HT-29 (cell line): ENCODE results near the gene RAB44. TPM values are rescaled to one million over a fixed set of nuclear protein-coding genes. Genes with fewer than 3 reads are reported as not detected.
A peak's percentile ranks its signal among the peaks of the same experiment; 100 is the strongest.

Experiments used
- DNase-seq: peaks from one replicate; pipeline ENCODE4 v3.0.0-alpha.2; 2015; ENCODE audit warnings: low spot score
- total RNA-seq: library from RNA; depleted of rRNA; stranded (reverse); fragments of >200 nt; shearing (Covaris generic); gene quantifications from 2 replicates; pipeline ENCODE4 v1.2.3, GENCODE V29; 2014

Gene RAB44
- total RNA-seq, 1 experiment from 2014 or later = not detected

DNA sequence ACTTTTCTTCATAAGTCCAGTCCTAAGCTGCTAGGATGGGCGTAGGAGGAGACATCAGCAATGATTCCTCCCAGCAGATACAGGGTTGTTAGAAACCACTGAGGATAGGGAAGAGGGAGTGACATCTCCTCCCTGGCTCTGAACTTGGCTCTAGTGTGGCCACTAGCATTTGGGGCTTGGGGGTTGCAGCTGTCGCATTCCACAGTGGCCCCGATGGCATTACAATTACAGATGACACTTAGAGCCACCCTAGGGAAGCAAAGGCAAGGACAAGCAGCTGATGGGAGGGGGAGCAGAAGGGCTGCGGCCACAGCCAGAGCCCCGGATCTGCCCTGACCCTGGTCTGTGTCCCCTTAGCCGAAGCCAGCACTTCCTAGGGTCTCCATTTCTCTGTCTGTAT lies 28.6 kb upstream of the RAB44 start:
- no peak for DNase-seq

DNA sequence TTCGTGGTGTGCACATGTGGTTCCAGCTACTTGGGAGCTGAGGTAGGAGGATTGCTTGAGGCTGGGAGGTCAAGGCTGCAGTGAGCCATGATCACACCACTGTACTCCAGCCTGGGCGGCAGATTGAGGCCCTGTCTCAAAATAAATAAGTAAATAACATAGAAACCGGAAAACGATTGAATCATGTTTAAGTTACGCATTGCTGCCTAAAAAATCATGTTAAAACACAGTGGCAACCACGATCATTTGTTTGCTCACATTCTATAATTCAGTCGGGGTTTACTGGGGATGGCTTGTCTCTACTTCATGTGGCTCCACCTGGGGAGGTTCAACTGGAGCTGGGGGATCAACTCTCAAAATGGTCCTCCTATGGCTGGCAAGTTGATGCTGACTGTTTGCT lies 27.4 kb upstream of the RAB44 start:
- DNase-seq = no peak

DNA sequence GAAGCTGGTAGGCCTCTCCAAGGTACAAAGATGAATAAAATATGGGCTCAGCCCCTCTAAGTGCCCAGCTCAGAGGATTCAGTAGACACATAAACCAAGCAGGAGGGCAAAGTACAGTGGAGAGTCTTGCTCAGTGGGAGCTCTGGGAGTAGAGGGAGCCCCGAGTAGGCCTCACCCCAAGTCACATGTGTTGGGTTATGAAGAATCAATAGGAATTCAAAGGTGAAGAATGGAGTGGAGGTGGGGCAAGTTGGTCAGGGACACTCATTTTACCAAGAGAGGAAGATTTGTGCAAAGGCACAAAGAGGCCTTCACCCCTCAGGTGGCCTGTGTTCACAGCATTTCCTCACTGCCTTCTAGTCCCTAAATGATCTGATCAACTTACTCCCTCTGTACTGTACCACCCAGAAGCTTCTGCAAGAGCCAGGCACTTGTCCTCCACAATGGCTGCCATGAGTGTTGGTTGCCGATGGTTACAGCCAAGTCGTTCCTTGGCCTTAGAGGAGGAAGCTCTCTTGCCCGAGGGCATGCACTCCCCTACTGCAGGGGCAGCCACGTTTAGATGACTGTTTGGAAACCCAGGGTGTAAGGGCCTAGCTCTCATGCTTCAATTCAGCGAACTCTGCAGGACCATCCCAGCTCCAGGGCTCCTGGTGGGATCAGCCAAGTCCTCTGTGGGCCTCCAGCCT lies 25.8 kb upstream of the RAB44 start:
- no peak for DNase-seq

DNA sequence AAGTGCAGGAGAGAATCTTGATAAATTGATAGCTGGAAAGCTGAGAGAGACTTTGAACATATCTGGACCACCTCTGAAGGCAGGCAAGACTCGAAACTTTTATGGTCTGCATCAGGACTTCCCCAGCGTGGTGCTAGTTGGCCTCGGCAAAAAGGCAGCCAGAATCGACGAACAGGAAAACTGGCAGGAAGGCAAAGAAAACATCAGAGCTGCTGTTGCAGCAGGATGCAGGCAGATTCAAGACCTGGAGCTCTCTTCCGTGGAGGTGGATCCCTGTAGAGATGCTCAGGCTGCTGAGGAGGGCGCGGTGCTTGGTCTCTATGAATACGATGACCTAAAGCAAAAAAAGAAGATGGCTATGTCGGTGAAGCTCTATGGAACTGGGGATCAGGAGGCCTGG lies 23.7 kb upstream of the RAB44 start:
- no peak for DNase-seq

DNA sequence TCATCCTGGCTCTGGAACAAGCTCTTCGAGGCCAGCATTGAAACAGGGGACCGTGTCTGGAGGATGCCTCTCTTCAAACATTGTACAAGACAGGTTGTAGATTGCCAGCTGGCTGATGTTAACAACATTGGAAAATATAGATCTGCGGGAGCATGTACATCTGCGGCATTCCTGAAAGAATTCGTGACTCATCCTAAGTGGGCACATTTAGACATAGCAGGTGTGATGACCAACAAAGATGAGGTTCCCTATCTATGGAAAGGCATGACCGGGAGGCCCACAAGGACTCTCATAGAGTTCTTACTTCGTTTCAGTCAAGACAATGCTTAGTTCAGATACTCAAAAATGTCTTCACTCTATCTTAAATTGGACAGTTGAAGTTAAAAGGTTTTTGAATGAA lies 22.7 kb upstream of the RAB44 start:
- no peak for DNase-seq

DNA sequence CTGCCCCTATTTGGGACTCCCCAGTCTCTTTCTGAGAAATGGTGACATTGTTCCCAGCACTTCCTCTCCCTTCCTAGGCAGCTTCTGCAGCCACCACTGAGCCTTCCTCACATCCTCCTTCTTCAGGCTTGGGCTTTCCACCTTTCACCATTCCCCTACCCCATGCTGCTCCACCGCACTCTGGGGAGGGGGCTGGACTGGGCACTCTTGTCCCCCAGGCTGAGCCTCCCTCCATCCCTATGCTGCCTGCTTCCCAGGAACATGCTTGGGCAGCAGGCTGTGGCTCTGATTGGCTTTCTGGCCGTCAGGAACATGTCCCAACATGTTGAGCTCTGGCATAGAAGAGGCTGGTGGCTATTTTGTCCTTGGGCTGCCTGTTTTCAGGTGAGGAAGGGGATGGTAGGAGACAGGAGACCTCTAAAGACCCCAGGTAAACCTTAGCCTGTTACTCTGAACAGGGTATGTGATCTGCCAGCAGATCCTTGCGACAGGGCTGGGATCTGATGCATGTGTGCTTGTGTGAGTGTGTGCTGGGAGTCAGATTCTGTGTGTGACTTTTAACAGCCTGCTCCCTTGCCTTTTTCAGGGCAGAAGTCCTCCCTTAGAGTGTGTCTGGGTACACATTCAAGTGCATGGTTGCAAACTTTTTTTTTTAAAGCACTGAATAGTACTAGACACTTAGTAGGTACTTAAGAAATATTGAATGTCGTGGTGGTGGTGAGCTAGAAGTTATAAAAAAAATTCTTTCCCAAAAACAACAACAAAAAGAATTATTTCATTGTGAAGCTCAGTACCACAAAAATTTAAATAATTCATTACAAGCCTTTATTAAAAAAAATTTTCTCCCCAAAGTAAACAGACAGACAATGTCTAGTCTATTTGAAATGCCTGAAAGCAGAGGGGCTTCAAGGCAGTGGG lies 21.2 kb upstream of the RAB44 start:
- DNase-seq = no peak

DNA sequence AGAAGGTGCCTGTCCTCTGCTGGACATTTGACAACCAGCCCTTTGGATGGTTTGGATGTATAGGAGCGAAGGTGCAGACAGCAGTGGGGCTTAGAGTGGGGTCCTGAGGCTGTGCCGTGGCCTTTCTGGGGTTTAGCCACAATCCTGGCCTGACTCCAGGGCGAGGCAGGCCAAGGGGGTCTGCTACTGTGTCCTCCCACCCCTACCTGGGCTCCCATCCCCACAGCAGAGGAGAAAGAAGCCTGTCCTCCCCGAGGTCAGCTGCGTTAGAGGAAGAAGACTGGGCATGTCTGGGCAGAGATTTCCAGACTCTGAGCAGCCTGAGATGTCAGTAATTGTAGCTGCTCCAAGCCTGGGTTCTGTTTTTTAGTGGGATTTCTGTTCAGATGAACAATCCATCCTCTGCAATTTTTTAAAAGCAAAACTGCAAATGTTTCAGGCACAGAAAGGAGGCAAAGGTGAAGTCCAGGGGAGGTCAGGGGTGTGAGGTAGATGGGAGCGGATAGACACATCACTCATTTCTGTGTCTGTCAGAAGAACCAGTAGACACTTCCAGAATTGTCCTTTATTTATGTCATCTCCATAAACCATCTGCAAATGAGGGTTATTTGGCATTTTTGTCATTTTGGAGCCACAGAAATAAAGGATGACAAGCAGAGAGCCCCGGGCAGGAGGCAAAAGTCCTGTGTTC lies 20.4 kb upstream of the RAB44 start:
- no peak for DNase-seq

DNA sequence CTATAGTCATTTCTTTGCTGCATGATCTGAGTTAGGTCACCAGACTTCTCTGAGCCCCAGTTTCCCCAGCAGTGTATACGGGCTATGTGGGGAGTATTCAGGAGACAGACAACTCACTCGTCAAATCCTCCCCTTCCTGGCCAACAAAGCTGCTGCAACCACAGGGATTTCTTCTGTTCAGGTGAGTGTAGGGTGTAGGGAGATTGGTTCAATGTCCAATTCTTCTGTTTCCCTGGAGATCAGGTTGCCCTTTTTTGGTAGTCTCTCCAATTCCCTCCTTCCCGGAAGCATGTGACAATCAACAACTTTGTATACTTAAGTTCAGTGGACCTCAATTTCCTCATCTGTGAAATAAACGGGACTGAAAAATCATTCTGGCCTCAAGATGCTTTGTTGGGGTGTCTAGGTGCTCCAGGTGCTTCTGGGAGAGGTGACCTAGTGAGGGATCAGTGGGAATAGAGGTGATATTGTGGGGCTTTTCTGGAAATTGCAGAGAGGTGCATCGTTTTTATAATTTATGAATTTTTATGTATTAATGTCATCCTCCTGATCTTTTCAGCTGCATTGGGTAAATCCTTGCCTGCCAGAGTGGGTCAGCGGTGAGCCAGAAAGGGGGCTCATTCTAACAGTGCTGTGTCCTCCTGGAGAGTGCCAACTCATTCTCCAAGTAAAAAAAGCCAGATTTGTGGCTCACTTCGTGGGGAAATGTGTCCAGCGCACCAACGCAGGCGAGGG lies 19.7 kb upstream of the RAB44 start:
- no peak for DNase-seq

DNA sequence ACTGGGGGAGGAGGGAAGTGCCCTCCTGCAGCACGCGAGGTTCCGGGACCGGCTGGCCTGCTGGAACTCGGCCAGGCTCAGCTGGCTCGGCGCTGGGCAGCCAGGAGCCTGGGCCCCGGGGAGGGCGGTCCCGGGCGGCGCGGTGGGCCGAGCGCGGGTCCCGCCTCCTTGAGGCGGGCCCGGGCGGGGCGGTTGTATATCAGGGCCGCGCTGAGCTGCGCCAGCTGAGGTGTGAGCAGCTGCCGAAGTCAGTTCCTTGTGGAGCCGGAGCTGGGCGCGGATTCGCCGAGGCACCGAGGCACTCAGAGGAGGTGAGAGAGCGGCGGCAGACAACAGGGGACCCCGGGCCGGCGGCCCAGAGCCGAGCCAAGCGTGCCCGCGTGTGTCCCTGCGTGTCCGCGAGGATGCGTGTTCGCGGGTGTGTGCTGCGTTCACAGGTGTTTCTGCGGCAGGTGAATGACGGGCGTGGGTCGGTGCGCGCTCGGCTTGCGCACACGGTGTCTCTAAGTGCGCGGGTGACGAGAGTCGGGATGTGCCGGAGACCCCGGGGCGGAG lies 19.1 kb upstream of the RAB44 start, which contains the start of gene CDKN1A:
CDKN1A (plus strand) TSS at position 227 of the 555 bp plus-strand sequence. CDS start 5,388 bp downstream, outside the sequence.
- peak; percentile 93 for DNase-seq

DNA sequence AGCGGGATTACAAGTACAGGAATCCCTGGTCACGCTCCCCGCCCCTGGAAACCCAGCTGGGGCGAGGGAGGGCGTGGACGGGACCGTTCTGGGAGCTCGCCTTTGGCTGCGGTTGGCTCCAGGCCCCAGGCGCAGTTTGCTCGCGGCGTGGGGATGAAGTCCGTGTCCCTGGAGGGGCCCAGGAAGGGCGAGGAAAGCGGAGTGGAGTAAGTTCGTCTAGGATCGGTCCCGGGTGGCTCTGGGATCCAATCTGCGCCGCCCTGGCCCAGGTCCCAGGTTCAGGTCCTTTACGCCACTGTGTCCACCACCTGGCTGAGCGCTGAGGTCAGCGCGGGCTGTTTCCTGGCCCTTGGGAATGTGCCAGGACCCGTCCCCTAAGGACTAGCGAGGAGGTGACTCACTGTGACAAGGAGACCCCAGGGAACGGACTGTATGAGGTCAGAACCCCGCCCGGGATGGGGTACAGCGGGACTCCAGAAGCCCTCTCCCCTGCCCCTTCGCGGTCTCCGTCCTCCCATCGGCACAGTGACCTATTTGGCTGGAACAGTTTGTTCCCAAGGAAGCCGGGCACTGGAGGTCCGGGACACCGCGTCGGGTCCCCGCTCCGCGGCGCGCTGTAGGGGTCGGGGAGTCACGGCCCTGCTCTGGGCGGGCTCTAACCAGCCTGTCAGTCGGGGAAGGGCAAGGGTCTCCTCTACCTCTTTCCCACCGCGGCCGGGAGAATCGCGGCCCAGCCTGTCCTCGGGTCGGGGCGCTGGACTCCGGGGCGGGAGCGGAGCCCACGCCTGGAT lies 18.4 kb upstream of the RAB44 start:
- DNase-seq = peak; percentile 60

DNA sequence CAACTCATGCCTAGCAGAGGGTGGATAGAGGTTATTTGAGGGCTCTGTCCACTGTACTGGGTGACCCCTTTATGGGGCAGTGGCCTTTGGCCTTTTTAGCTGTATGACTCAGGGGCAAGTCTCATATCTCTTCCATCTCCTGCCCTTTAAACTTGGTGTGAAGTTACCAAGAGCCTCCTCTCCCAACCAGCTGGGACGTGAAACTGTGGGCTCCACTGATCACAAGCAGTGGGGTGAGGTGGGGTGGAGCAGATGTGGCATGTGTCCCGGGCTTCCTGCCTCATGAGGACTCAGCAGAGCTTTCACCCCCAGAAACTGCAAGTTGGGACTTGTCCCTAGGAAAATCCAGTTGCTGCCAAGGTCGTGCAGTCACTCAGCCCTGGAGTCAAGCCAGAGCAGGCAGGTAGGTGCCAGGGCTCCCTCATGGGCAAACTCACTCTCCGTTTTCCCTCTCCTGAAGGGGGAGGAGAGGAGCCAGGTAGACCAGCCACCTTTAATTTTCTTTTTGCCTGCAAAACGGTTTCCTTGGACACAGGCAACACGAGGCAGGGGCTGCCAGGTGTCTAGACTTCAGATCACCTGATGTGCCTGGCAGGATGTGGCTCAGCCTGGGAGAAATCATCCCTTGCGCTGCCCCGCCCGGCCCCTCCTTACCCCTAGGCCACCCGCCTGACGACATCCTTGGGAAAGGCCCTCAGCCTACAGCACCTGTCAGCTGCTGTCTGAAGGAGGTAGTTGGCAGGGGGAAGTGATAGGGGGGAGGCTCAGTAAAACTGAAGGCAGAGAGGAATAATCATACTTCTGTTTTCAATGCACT lies 15.1 kb upstream of the RAB44 start:
- peak; percentile 89 for DNase-seq

DNA sequence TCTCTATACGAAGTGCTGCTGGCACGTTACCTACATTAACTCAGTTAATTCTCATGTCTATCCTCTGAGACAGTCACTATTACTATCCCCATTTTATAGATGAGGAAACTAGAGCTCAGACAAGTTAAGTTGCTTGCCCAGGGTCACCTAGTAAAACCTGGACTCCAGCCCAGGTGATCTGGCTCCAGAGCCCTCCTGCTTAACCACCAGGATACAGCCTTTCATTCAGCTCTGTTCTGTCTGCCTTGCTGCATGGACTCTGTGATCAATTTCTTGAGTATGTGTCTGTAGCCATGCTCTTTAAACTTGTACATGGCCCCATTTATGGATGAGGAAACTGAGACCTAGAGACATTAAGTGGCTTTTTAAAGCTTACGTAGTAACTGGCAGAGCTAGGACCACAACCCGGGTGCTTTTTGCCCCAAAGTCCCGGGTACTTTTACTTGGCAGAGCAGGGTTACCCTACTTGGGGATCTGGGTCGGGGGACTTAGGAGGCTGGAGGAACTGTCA lies 14.4 kb upstream of the RAB44 start:
- DNase-seq = no peak

DNA sequence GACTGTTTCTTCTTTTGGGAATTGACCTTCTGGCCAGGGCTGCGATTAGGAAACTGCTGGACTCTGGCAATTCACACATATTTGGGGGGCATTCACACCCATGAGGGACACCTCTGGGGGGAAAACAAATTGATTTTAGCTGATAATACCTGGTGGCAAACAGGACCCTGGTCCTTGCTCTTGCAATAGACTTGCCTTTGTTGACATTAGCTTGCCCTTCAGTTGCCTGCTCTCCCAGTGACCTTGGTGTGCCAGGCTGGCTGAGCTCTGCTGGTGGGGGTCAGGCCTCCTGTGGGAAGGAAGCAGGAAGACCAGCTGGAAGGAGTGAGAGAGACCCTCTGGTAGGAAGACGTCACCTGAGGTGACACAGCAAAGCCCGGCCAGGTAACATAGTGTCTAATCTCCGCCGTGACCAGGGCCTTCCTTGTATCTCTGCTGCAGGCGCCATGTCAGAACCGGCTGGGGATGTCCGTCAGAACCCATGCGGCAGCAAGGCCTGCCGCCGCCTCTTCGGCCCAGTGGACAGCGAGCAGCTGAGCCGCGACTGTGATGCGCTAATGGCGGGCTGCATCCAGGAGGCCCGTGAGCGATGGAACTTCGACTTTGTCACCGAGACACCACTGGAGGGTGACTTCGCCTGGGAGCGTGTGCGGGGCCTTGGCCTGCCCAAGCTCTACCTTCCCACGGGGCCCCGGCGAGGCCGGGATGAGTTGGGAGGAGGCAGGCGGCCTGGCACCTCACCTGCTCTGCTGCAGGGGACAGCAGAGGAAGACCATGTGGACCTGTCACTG lies 13.8 kb upstream of the RAB44 start:
- no peak for DNase-seq

DNA sequence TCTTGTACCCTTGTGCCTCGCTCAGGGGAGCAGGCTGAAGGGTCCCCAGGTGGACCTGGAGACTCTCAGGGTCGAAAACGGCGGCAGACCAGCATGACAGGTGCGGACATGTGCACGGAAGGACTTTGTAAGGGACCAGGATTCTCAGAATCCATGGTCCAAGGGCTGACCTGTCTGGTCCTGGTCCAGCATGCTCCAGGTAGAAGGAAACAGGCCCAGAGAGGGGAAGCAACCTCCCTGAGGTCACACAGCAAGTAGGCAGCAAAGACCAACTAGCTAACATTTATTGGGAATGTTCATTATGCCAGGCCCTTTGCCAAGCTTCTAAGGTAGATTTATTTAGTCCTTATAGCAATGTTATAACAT lies 13.2 kb upstream of the RAB44 start:
- no peak for DNase-seq

DNA sequence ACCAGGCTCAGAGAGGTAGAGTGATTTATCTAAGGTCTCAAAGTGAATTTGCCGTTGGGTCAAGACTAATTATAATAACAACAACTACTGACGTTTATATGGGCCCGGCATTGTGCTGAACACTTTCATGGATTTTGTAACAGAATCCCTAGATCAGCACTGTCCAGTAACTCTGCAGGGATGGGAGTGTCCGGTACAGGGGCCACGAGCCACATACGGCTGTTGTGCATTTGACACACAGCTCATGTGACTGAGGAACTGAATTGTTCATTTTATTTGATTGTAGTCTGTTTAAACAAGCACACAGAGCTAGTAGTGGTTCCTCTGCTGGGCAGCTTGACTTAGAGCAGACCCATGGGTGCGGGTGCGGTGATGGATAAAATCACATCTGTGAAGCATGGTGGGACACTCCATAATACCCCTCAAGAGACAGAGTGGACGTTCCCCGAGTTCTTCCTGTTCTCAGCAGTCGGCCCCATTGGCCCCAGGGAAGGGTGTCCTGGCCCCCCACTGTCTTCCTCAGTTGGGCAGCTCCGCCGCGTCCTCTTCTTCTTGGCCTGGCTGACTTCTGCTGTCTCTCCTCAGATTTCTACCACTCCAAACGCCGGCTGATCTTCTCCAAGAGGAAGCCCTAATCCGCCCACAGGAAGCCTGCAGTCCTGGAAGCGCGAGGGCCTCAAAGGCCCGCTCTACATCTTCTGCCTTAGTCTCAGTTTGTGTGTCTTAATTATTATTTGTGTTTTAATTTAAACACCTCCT lies 12.3 kb upstream of the RAB44 start:
- no peak for DNase-seq

DNA sequence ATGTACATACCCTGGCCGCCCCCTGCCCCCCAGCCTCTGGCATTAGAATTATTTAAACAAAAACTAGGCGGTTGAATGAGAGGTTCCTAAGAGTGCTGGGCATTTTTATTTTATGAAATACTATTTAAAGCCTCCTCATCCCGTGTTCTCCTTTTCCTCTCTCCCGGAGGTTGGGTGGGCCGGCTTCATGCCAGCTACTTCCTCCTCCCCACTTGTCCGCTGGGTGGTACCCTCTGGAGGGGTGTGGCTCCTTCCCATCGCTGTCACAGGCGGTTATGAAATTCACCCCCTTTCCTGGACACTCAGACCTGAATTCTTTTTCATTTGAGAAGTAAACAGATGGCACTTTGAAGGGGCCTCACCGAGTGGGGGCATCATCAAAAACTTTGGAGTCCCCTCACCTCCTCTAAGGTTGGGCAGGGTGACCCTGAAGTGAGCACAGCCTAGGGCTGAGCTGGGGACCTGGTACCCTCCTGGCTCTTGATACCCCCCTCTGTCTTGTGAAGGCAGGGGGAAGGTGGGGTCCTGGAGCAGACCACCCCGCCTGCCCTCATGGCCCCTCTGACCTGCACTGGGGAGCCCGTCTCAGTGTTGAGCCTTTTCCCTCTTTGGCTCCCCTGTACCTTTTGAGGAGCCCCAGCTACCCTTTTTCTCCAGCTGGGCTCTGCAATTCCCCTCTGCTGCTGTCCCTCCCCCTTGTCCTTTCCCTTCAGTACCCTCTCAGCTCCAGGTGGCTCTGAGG lies 11.5 kb upstream of the RAB44 start:
- no peak for DNase-seq
